Frontal cortex (tissue), 4 donors: Measurements from ENCODE around the gene SH3RF3. TPM values are rescaled to one million over a fixed set of nuclear protein-coding genes. Genes with fewer than 3 reads are reported as not detected.

Source experiments
- DNase-seq, 2 donors: peaks; one replicate each; pipeline ENCODE4 v3.0.0; 2012; ENCODE audit warnings: low spot score in 2 of 2
- FAIRE-seq: peaks from 2 replicates; lab custom pipeline; 2012; peaks lifted over from hg19 to GRCh38; lab: Jason Lieb, UNC
- total RNA-seq: library from RNA; depleted of rRNA; stranded (reverse); fragments of >200 nt; gene quantifications from one replicate; pipeline ENCODE4 v1.2.3, GENCODE V29; 2014
- donor health status: control.
- donor health status: control.
- donor health status: control.

Gene SH3RF3
- total RNA-seq, 1 donor from 2014 or later, result 9.0 TPM

DNA sequence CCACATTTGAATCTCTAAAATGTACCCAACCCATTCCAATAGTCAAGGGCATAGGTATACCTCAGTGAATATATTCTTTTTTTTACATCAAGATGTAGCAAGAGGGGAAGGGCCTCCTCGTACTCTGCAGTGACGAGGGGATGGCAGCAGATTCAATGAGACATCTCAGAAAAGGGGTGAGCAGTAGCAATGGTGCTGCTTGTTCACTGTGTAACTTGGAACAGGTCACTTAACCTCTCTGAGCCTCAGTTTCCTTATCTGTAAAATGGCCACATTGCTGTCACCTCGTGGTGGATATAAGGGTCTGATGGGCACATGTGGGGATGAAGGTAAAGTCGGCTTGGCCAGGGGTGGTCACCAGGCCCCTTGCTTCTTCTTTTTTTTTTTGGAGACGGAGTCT is 263.1 kb downstream of the SH3RF3 start:
- DNase-seq (no peak), FAIRE-seq (no peak)

DNA sequence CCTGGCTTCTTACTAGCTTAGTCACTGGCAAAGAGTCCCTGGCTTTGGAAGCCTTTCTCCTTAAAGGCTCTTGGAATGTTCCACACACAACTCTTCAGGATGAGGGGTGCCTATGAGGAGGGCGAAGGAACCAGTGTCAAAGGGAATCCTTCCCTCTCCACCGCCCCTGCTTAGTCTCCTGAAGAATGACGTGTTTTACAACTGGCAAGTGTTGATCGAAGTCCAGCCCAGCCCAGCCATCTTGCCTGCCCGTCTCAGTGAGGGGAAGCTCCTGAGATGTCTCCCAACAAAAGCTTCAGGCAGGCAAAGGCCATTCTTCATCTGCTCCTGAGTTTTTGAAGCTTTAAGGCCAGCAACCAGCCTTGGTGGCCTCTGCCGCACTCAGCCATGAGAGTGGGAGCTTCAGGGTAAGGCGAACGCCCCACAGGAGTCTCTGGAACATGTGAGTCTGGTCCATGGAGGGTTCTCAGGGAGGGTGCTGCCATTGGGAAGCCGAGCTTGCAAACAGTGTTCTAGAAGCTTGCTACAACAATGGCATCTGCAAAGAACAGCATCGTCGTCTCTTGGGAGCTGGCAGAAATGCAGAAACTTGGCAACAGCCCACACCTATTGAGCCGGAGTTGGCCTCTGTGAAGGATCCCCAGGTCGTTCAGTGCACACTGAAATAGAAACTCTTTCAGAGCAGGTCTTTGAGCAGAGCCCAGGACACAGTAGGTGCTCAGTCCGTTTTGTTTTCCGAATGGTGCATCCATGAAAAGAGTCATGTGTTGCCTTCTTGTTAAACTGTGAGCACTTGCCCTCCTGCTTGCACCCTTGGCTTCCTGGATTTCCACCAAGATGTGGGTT is 264.0 kb downstream of the SH3RF3 start:
- no peak for FAIRE-seq
- no peak for DNase-seq

DNA sequence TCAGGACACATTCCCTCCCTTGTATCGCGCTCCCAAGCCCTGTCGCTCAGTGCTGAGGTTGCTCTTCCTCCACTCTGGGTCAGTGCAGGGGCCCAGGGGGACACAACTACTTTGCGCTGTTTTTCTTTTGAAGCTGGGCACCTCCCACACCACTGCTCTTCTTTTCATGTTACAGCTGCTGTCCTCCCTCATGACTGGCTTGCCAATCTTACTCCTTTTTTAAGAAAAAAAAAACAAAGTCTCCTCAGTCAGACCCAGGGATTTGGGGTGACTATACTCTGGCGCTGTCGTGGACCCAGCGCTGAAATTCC is 264.6 kb downstream of the SH3RF3 start:
- FAIRE-seq, result no peak
- DNase-seq, result no peak

DNA sequence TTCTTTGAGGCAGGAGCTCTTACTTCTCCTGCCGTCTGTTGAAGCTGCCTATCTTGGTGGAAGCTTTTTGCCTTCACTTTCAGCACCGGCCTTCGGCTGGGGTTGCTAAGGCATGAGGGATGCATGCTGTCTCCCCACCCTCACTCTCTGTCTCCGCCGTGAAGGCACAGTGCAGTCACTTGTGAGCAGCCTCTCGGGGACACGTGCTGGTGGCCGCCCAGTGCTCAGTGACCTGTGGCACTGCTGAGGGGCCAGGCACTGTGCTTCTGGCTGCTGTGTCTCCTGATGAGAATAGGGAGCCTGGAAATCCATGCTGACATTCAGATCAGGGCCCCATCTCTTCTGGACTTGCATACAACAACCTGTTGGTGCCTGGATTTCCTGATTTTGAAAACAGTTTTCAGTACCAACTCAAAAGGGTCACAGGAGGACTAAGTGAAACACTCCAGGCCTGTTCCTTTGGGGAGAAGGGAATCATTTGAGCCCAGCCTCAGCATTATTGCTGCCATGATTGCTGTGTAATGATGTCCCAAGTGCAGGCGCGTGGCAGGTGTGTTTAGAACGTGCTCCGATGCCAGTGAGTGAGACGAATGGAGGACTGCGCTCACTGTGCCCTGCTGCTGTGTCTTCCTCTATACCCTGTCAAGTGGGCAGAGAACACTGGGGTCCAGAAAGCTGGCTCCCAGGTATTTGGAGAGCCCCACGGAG is 266.6 kb downstream of the SH3RF3 start:
- FAIRE-seq (no peak), DNase-seq (no peak)

DNA sequence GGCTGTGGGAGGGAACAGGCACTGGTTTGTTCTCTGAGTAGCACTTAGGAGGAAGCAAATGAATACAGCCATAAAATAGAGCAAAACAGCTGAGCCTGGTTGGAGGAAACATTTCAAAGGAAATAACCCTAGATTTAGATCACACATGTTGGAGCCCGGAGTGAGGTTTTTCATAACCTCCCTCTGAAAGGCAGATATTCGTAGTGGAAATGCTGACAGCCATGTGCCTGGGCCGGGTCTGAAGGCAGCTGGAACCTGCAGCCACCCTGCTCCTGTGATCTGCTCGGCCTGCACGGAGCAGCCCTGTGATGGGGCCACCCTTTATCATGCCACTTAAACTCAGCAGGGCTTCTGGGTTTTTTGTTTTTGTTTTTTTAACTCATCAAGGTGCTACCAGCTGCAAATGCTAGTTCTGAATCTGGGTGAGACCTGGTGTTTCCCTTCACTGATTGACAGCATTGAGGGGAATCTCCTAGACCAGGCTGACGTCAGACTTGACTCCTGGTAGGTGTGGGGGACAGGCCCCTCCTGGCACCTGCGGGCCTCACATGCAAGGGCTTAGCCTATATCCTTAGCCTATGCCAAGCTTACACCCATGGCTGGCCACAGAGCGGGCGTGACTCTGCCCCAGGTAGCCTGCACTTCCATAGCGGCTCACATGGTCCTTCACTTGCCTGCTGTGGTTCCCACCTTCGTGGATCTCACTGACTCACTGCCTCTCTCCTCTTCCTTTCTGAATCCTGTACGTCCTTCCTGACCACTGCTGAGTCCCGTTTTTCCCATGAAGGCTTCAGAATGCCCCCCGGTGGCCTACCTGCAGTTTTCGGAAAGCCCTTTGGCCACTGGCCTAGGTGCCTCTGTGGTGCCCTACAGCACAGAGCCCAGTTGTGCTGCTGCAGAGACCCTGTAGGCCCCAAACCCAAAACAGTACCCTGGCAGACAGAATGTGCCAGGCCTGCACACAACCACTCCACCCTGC is 267.5 kb downstream of the SH3RF3 start:
- FAIRE-seq, result no peak
- no peak for DNase-seq

DNA sequence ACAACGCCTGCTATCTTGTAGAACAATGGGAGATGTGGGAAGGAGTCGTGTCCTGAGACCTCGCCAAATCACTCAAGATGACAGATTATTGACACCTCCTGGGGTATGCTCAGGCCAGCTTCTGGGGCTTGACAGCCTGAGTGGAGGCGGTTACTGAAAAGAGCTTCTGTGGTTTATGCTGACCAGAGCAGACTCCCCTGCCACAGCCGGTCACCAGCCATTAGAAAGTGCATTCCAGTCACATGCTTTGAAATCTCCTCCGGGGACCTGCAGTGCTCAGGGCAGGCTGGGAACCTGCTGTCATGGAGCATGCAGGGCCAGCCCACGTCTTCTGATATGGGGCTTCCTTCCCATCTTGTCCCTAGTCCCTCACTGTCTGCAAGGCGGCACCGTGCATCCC is 268.9 kb downstream of the SH3RF3 start:
- FAIRE-seq, result no peak
- no peak for DNase-seq

DNA sequence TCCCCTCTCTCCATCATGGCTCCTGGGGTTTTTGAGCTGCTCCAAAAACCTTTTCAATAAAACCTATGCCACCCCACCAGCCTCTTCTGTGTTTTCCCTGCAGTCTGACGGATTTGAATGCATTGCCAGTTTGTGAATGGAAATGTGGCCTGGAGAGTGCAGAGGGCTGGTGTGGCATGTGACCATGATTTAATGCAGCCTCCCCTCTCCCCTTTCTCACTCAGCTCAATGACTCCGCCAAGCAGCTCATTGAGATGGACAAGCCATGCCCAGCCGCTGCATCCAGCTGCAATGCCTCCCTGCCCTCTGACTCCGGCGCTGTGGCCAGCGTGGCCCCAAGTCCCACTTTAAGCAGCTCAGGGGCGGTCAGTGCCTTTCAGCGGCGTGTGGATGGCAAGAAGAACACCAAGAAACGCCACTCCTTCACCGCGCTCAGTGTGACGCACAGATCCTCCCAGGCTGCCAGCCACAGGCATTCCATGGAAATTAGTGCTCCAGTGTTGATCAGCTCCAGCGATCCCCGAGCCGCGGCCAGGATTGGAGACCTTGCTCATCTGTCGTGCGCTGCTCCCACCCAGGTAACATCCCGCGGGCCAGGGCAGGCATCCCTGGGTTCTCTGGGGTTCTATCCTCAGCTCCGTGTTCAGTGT is 269.5 kb downstream of the SH3RF3 start:
- DNase-seq, result no peak
- no peak for FAIRE-seq

DNA sequence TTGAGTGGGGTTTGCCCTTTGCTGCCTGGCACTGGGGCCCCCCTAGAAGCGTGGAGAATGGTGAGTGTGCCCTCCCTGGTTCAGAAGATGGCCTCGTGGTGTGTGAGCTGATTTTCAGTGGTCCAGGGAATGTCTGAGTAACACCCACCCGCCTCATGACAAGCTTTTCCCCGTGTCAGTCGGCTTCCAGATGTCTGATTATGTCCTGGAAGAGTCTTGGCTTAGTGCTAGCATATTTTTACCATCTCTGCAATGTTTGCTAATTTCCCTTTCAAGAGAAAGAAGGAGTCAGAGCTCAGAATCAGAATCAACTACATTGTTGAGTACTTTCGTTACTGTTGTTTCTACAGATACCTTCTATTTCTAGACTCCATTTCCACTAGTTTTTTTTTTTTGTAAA is 270.1 kb downstream of the SH3RF3 start:
- DNase-seq (no peak), FAIRE-seq (no peak)

DNA sequence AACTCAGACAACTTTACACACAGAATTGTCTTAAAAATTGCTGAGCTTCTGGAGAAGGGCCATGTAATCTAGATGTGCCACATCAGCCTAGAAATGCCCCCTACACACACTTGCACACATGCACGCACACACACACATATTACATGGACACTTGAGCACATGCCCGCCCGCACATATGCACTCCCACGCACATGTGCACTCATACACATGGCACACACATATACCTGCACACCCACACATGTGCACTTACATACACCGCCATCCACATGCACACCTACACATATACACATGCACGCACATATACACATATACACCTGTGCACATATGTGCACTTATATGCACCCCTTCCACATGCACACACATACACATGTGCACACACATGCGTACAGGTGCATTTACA is 271.1 kb downstream of the SH3RF3 start:
- DNase-seq (no peak), FAIRE-seq (no peak)

DNA sequence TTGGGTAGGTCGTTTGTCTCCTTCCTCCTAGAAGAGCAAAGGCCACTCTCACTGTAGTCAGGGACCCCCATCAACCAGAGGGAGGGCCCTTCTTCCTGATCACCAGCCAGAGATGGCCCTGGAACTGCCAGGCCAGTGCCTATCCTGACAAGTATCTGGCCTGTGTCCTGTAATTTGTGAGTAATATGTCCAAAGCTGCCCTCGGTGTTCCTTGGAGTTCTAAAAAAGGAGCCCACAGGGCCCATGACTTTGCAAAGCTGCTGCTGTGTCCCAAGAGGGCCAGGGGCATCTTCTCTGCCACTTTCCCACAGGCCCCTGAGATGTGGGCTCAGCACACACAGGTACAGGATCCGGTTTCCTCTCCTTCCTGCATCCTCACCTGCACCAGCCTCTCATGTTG is 272.4 kb downstream of the SH3RF3 start:
- no peak for DNase-seq
- FAIRE-seq, result no peak

DNA sequence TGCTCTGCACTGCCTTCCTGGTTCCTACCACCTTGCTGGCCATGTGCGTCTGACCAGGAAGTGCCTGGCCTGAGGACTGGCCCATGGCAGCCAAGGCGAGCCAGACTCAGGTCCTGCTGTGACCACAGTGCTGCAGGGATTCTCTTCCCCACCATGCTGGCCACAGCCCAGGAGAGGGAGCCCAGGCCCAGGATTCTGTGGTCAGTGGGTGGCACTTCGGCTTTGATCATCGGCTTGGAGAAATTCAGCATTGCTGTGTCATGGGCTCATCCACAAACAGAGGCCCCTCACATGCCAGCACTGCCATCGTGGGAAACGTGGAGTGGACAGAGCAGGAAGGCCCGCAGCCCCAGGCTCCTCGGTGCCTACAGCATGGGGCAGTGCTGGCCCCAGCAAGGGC is 273.2 kb downstream of the SH3RF3 start:
- FAIRE-seq, result no peak

DNA sequence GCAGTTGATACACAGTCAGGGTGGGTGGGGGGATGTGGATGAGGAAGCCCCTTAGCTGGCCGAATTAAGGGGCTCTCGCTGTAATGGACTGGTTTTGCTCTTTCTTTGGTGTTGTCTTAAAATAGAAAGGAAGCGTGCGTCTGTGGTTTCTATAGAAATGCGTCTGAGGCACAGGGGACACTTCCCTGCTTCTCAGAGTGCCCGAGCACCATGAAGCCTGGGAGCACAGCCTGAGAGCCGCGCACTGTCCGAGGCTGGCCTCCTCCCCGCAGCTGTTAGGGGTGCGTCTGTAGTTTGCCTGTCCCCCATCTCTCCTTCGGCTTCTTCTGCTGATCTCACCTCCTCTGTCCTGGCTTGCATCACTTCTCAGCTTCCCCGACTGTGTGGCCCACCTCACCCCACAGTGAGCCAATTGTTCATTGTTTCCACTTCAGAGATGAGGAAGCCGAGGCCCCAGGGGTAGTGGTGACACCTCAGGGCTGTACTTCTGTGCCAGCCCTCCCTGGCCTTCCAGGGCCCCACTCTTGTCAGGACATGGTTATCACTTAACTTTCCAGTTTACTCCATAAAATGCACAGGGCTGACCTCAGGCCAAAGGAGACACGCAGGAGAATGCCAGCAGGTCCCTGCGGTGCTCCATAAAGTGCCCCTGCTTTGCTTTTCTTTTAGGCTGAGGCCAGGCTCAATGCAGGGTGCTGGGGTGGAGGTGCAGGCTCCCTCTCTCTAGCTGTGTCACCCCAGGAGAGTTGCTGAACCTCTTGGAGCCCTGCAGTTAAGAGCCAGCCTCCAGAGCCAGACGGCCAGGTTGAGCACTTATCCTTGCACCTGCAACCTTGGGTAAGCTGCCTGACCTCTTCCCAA is 274.2 kb downstream of the SH3RF3 start:
- DNase-seq (no peak), FAIRE-seq (no peak)

More for the DNA sequence above, 273.2 kb downstream of the SH3RF3 start:
- DNase-seq, result no peak

DNA sequence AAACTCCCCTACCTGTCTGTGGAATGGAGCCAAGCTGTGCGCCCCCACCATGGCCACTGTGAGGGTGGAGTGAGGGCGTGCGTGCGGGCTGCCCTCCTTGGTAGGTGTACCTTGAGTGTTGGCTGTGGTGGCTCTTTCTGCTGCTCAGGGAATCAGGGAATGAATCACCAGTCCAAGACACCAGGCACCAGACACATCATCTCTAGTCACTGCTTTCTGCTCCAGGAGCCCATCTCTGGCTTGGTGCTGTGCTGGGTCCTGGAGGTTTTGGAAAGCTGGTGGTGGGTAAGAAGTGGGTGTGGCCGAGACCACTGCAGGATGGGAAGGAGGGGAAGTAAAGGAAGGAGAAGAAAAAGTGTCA is 274.8 kb downstream of the SH3RF3 start:
- FAIRE-seq (no peak), DNase-seq (no peak)

DNA sequence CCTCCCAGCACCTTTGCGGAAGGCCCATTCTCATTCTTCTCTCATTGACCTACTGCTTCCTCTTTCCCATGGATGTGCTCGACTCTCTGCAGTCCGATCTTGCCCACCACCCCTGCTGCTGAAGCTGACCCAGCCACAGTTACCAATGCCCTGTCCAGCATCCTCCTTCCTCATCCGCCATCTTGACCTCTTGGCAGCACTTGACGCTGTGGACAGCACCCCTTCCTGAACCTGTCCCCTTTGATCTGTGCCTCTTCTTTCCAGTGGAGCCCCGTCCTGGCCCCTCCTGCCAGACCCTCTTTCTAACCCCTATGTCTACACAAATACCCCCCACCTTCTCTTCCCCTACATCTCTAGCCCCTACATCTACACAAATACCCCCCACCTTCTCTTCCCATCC is 275.7 kb downstream of the SH3RF3 start:
- DNase-seq (no peak), FAIRE-seq (no peak)

DNA sequence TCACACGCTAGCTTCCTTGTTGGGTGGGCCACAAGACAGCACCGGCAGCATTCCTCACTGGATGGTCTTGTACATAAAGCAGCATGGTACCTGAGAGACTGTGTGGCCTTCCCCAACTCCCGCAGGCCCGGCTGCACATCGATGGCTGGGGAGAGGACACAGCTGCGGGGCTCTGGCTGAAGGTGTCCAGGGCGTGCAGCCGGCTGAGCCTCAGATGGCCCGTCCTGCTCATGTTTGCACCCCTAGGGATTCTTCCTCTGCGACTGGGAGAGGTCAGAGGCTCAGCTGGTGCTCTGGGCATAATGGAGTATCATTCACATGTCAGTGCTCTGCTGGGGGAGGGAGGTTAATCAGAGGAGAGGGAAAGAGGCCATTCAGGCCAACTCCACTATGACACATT is 276.9 kb downstream of the SH3RF3 start:
- no peak for FAIRE-seq

DNA sequence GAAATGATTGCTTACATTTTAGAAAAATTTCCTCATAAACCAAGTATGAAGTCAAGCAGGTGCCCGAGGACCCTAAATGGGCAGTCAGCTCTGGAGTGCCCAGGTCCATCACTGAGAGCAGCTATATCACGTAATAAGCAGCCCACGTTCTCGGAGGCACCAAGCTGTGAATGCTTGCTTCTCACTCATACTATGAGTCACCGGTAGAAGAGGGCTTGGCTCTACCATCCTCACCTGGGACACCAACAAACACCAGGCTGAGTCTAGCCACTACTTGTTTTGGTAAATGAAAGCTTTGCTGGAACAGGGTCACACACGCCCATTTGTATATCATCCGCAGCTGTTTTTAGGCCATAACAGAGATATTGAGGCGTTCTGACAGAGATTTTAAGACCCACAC is 277.3 kb downstream of the SH3RF3 start:
- no peak for FAIRE-seq
- DNase-seq, result no peak

More for the DNA sequence above, 276.9 kb downstream of the SH3RF3 start:
- DNase-seq, result no peak

DNA sequence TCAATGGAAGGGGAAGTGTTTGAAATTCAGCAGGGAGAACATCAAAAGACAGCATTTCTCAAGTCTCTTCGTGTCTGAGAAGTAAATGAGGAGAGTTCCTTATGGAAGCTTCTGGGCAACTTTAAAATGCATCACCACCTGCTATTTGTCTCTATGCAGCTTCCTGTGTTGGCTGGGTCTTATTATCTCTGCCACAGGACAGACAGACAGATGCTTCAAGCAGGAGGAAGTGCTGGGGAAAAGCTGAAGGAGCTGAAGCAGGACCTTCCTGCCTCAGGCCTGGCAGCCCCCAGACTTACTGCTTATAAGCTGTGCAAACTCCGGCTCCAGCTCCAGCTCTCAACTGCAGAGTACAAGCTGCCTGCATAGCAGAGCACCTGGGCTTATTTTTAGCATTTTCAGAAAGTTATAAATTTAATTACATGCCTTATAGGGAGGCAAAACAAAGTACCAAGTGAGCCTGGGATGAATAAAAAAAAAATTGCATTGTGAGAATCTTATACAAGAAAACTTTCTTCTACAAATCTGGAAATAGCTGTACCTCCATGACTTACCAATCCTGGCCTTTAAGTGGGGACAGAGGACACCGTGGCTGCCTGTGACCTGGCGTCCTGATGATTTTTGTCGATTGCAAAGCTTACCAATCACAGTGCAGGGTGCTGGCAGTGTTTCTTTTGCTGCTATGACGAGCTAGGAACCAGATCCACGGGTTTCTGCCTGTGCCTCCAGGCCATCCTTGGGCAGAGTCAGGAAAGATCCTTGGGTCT is 278.5 kb downstream of the SH3RF3 start:
- DNase-seq, result no peak

DNA sequence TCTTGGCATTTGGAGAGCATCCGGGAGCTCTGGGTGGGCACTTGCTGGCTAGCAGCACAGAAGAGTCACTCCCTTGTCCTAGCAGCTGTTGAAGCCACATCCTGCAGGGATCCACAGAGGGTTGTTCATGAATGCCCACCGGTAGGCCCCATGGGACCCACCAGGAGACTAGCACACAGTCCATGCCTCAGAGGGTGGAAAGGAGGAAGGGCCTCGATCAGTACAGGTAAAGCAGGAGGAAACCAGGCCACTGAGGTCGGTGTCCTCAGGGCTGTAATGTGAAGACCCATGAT is 279.0 kb downstream of the SH3RF3 start:
- FAIRE-seq (no peak), DNase-seq (no peak)

More for the DNA sequence above, 278.5 kb downstream of the SH3RF3 start:
- FAIRE-seq, result no peak
